ENCODE data around the gene IL7R.
A peak's percentile ranks its signal among the peaks of the same experiment; 100 is the strongest.

IL7R gene
- 292 to 2,085 (median 859) reads per million in 4 experiments for total RNA-seq

GRCh38 chr5:35856765-35857351 is at the start of gene IL7R:
IL7R (plus strand) TSS chr5:35856891; CDS start chr5:35856978, 87 bp downstream.
- DNase-seq: no peak

- DNase-seq: no peak
Measured at GRCh38 chr5:35810601-35811000, 46.1 kb upstream of the IL7R start.

- no peak for DNase-seq
Measured at GRCh38 chr5:35811108-35811741, 45.5 kb upstream of the IL7R start.

- no peak for DNase-seq
Measured at GRCh38 chr5:35813521-35813920, 43.2 kb upstream of the IL7R start.

GRCh38 chr5:35815089-35815936 is 41.4 kb upstream of the IL7R start:
- DNase-seq: no peak

- no peak for DNase-seq
Measured at GRCh38 chr5:35816881-35817521, 39.7 kb upstream of the IL7R start.

GRCh38 chr5:35819026-35819425 is 37.7 kb upstream of the IL7R start:
- DNase-seq: no peak

- DNase-seq: no peak
Measured at GRCh38 chr5:35819668-35820067, 37.0 kb upstream of the IL7R start.

GRCh38 chr5:35820735-35821134 is 36.0 kb upstream of the IL7R start:
- no peak for DNase-seq

- no peak for DNase-seq
Measured at GRCh38 chr5:35821513-35821912, 35.2 kb upstream of the IL7R start.

- peak; percentile 10 for DNase-seq
Measured at GRCh38 chr5:35822511-35822910, 34.2 kb upstream of the IL7R start.

- DNase-seq: no peak
Measured at GRCh38 chr5:35823347-35824098, 33.2 kb upstream of the IL7R start.

- no peak for DNase-seq
Measured at GRCh38 chr5:35826056-35826455, 30.6 kb upstream of the IL7R start.

- no peak for DNase-seq
Measured at GRCh38 chr5:35826554-35826953, 30.1 kb upstream of the IL7R start.

- no peak for DNase-seq
Measured at GRCh38 chr5:35828082-35828598, 28.6 kb upstream of the IL7R start.

- no peak for DNase-seq
Measured at GRCh38 chr5:35830587-35830986, 26.1 kb upstream of the IL7R start.

- no peak for DNase-seq
Measured at GRCh38 chr5:35832762-35833161, 23.9 kb upstream of the IL7R start.

- no peak for DNase-seq
Measured at GRCh38 chr5:35833224-35833623, 23.5 kb upstream of the IL7R start.

- DNase-seq: no peak
Measured at GRCh38 chr5:35835796-35836742, 20.6 kb upstream of the IL7R start.

GRCh38 chr5:35838370-35839042 is 18.2 kb upstream of the IL7R start:
- DNase-seq: no peak

- no peak for DNase-seq
Measured at GRCh38 chr5:35842856-35843255, 13.8 kb upstream of the IL7R start.

Data from effector CD8-positive, alpha-beta T cell (primary cell).